Peyer's patch (tissue), 4 donors: ENCODE results near the gene TECTB.

ENCODE experiments used
- CTCF ChIP-seq, 6 experiments: fragments of 450-650 bp in 4 of 6; fragments of 200-600 bp in 2 of 6; sonication (generic) in 1 of 6; IDR thresholded peaks; one replicate each; pipeline ENCODE4 v1.5.1; 2017 to 2019; ENCODE audit warnings: antibody characterized with exemption in 6 of 6, mild to moderate bottlenecking in 3 of 6, moderate library complexity in 1 of 6
- POLR2A ChIP-seq, 2 donors: fragments of 450-650 bp; IDR thresholded peaks; one replicate each; pipeline ENCODE4 v1.5.1; 2017; ENCODE audit warnings: antibody characterized with exemption in 2 of 2, mild to moderate bottlenecking in 2 of 2, moderate library complexity in 2 of 2

DNA sequence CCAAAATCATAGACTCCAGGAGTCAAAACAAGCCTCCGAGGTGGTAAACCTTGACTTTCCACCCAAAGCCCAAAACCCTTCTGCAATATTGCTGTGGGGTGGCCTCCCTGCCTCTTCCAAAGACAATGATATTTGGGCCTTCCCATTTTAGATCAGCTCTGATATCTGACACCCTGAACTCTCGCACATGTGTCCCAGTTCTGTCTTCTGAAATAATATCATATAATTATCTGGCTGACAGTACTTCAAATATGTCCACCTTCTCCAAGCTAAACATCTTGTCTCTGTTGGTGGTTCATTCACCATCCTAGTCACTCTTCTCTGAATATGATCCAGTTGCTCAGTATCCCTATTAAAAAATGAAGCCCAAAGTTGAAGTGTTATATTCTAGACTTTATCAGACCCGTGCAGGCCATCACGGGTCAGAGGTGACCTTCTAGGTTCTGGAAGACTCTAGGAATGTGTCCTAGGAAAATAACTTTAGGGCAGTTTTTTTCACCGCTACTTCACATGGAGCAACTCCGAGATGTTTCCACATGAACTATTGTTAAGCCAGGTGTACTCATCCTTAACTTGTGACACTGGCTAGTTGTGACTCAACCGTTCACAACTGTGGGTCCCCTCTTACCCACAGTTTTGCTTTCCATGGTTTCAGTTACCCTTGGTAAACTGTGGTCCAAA, 6.3 kb downstream of the TECTB start:
- TF ChIP-seq CTCF (IDR thresholded peaks at IDR 0.05), result no peak
- TF ChIP-seq POLR2A (IDR thresholded peaks at IDR 0.05), result no peak
